Left ventricle myocardium superior (tissue), 1 donor: ENCODE data around the gene EDC3. TPM values are rescaled to one million over a fixed set of nuclear protein-coding genes. Genes with fewer than 3 reads are reported as not detected.
"Not testable (repeated sequence)": the region's sequence is repeated elsewhere in the genome, so short reads cannot be mapped to it uniquely, and the experiment has no call there.

ENCODE experiments used
- ATAC-seq: fragments of 200-7000 bp; cut with Tn5 transposase; one replicate; pipeline ENCODE4 v1.9.1; 2020; ENCODE audit warnings: mild to moderate bottlenecking, moderate library complexity
- DNase-seq: peaks from one replicate; pipeline ENCODE4 v3.0.0-alpha.2; 2020
- intact Hi-C: fragments of 100-400 bp; cut with micrococcal nuclease; formaldehyde crosslinking; loops from one replicate; pipeline ENCODE4 v1.11.0; 2022
- total RNA-seq: library from RNA; stranded (reverse); fragmentation: NEBNext Ultra II Directional; extraction: Animal tissue kit (Norgen Biotek cat#: 25700); gene quantifications from one replicate; pipeline ENCODE4 v1.2.1, GENCODE V29; 2021
- donor health status: DM: no; HTN: yes; CAD: no; lungs with severe emphysema.

Gene EDC3
- total RNA-seq, 1 donor from 2014 or later, result 16.1 TPM

DNA sequence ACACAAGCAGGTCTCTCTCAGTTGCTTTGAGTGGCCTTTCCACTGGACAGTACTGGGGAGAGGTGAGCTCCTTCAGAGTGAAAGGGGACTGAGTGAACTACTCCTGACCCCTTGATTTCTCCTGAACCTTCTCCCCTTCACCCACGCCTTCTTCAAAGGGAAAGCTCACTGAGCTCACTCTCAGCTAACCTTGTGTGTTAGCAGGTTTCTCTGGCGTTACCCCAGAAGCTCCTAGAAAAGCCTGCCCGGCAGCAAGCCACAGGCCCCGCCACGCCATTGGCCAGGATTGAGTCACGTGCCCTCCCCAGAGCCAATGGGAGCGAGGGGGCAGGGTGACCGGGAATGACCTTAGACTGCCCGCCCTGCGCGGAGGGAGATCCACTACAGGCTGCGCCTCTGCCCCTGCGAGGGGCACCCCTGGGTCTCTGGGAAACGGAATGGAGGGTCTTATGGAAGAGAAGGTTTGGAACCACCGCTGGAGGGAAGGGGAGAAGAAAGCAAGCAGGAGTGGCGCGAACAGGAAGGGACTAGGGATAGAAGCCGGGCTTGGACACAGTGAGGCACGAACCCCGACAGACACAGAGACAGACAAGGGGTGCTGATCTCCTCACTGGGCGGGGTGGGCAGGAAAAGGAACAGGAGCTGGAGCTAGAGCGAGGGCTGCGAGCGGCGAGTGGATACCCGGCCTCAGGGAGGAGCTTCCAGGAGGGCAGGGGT, 97.5 kb downstream of the EDC3 start:
- peak; percentile 97 for DNase-seq
- peak; percentile 98 for ATAC-seq
- intact Hi-C loops, result no loop called here

DNA sequence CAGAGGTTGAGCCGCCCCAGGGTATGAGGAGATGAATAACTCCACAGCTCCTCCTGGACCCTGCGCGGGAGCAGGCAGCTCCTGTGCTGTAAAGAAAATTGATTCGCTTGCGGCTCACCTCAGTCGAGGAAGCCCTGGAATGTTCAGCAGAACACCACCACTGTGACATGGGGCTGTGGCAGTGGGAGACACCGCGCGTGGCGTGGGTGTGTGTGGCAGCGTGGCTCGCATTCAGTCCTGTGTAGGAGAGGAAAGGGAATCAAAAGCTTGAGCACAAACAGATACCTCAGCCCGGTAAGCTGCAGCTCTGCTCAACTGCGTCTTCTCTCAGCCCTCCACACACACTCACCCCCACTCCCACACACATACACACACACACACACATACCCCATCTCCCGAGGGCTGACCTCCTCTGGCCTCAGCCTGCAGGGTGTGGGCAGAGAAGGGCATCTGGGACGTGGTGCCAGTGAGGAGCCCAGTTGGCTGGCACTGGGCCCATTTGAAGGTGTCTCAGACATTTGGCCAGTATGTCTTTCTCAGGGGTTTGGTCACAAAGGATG, 98.6 kb downstream of the EDC3 start:
- ATAC-seq, DNase-seq, intact Hi-C loops: not testable (repeated sequence)

DNA sequence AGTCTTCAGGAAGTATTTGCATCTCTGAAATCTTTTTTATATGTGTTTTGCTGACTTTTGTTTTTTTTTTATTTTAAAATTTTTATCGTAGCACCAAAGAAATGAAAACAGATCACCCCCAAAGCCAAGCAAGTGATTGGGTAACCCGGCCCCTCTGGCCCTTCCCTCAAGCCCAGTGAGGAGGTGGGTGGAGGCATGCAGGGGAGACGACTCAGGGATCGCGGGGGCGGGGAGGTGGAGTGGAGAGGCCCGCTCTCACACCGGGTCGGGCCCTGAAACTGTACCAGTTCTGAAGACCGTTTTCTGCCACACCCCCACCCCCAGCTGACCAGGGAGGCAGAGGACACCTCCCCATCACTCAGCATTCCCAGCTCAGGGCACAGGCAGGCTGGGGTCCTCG, 99.1 kb downstream of the EDC3 start:
- ATAC-seq, DNase-seq, intact Hi-C loops: not testable (repeated sequence)

DNA sequence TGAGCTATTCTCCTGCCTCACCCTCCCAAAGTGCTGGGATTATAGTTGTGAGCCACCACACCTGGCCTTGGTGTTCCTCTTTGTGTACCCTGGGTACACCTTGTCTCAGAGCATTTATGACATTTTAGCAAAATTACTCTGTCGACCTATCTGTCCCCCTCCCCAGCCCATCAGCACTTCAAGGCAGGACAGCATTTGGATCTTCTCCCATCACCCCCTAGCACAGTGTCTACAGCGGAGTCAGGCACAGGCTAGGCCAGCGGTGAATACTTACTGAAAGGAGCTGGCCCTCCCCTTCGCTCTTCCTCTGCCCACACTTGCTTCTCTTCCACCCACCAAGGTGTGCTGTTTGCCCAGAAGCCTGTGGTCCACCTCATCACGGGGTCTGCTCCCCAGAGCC, 100.6 kb downstream of the EDC3 start:
- ATAC-seq (no peak), DNase-seq (no peak)
- intact Hi-C loops, result no loop called here

DNA sequence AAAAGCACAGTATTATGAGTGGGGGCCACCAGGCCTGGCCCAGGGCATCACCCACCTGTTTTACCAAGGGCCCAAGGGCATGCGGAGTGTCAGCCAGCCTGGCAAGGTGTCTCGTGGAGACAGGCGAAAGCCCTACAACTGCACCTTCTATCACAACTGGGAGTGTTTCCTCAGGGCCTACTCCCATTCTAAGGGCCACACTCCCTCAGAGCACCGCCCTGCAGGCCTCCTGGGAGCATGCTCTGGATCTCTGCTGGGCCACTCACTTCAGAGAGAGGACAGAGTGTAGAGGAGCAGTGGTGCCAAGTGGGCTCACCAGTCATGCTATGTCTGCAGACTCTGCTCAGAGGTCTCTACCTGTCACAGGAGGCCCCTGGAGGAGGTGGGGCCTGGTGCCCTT, 101.4 kb downstream of the EDC3 start:
- intact Hi-C loops, result no loop called here
- ATAC-seq, result no peak
- no peak for DNase-seq

DNA sequence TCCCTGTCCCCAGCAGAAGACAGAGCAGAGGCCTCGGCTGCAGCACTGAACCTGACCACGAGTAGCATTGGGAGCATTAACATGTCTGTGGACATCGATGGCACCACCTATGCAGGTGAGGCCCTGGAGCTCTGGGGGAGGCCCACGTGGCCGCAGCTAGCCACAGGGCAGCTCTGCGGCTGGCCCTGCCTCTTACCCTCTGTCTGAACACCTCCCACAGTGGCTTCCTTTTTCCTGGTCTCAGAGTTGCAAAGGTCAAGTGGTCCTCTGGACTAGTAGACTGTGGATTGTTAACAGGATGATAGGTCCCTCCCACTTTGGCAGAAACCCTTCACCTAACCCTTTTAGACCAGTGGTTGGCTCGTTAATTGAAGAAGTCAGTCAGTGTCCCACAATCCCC, 102.7 kb downstream of the EDC3 start:
- DNase-seq (no peak), ATAC-seq (no peak)
- intact Hi-C loops, result no loop called here

DNA sequence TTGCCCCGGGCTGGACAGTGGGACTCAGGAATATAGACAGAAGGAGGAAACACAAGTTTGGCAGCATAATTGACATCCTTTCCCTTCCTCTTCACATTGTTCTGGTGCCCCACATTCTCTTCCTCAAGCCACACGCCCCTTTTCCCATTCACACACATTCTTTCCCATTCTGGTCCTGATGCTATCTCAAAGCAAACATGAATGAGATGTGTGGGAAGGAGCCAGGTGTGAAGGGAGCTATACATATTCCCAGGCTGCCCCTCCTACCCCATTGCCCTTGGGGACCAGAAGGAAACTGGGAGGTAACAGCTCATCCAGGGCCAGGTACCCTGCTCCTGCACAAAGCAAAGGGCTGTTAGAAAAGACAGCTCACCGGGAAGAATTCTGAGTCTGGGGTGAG, 103.6 kb downstream of the EDC3 start:
- DNase-seq (no peak), ATAC-seq (no peak)
- intact Hi-C loops, result no loop called here

DNA sequence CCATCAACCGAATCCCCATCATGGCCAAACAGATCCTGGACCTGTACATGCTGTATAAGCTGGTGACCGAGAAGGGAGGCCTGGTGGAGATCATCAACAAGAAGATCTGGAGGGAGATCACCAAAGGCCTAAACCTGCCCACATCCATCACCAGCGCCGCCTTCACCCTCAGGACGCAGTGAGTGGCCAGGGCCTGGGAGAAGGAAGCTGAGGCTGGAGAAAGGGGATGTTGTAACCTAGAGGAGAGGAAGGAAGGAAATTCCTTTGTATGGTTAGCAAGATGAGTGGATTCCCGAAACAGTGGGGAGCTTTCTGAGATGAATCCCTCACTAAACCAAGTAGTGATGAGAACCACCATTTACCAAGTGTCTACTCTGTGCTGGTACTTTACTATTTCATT, 106.0 kb downstream of the EDC3 start:
- ATAC-seq (no peak), DNase-seq (no peak)
- intact Hi-C loops, result no loop called here

DNA sequence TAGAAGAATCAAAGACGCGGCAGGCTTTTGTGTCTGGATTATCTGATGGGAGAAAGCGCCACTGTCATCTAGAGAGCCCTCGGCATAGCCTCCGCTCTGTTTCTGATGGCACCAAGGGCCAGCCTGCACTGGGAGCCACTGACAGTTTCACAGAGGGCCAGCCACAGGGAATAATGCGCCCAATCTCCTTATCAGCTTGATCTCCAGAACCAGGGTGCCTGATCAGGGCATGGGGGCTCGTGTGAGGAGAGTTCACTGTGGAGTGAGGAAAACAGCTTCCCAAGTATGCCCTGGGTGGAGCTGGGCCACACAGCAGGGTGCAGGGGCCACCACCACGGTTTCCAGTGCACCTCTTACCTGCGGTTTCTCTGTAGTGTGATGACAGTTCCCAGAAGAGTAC, 110.0 kb downstream of the EDC3 start:
- DNase-seq, result no peak
- no peak for ATAC-seq
- intact Hi-C loops, result no loop called here

DNA sequence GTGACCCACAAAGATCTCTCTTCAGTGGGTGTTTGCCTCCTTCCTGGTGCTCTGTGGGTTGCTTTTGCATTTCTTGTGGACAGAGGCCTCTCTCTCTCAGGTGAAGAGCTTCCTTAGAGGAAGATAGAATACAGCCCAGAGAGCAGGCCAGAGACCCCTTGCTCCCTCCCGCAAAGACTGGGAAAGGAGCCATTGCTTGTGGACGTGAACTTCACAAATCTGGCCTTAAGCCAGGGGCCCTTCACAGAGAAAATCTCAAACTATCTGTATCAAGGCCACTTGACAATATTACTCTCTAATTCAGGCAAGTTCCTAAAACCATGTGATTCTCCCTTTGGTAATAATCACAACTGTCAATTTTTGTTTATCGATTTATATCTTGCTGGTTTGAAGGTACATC, 110.6 kb downstream of the EDC3 start:
- ATAC-seq, result no peak
- intact Hi-C loops, result no loop called here
- DNase-seq, result no peak

DNA sequence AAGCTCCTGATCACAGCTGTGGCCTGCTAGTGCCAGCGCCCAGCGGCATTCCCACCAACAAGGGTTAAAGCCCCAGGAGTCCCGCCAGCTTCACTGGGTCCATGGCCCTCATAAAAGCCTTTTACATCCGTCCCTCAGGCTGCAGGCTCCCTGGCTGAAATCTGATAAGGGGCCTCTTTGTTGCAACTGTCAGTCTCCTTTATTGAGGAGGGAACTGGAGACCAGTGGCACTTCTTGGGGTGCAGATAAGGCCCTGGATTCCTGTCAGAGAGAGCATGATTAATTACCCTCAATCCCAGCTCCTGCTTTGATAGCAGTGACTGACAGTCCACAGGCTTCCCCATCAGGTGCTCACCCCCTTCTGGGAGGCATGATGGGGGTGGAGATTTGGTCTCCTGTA, 111.0 kb downstream of the EDC3 start:
- DNase-seq (no peak), ATAC-seq (no peak)
- intact Hi-C loops, result no loop called here

DNA sequence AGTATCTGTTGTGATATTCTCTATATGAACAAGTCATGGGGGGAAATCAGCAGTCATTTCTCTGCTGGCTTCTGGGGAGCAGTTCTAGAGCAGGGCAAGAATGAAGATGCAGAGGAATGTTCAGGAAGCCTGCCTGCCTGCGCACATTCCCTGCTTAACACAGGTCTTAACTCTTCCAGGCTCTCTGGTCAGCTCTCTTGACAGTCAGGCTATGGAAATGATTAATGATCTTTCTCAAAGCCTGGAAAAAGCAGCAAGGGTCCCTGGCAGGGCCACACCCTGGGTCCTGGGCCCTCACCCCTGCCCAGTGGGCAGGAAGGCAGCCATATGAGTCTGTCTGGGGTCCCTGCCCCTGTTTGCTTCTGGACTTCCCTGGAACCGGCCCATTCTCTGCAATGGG, 111.6 kb downstream of the EDC3 start:
- ATAC-seq, result no peak
- no peak for DNase-seq
- intact Hi-C loops, result no loop called here

Other genes starting within 250 kb of the EDC3 start
- gene UBL7, start 234.9 kb downstream of the EDC3 start, total RNA-seq, result 55.1 TPM
- gene ARID3B, start 154.8 kb downstream of the EDC3 start, total RNA-seq, result 2.0 TPM
- gene CLK3, start 80.2 kb downstream of the EDC3 start, total RNA-seq, result 55.3 TPM
- gene CYP1A1, start 29.5 kb upstream of the EDC3 start, total RNA-seq, result 0.45 TPM
- gene CYP1A2, start 52.8 kb upstream of the EDC3 start, total RNA-seq, result not detected
- gene CSK, start 86.1 kb upstream of the EDC3 start, total RNA-seq, result 45.8 TPM
- gene LMAN1L, start 116.8 kb upstream of the EDC3 start, total RNA-seq, result 23.5 TPM
- gene CPLX3, start 130.6 kb upstream of the EDC3 start, total RNA-seq, result 4.1 TPM
- gene ULK3, start 147.1 kb upstream of the EDC3 start, total RNA-seq, result 47.5 TPM
- gene SCAMP2, start 177.3 kb upstream of the EDC3 start, total RNA-seq, result 46.2 TPM
- gene MPI, start 194.0 kb upstream of the EDC3 start, total RNA-seq, result 53.7 TPM
- 110 TPM for gene FAM219B, start 210.8 kb upstream of the EDC3 start, total RNA-seq
- gene COX5A, start 242.0 kb upstream of the EDC3 start, total RNA-seq, result 1,577 TPM